Right ventricle myocardium superior (tissue), 1 donor: ENCODE measurements around the gene LRRTM2. TPM values are rescaled to one million over a fixed set of nuclear protein-coding genes. Genes with fewer than 3 reads are reported as not detected.
"Not testable (repeated sequence)": the region's sequence is repeated elsewhere in the genome, so short reads cannot be mapped to it uniquely, and the experiment has no call there.

Source experiments
- ATAC-seq: fragments of 200-7000 bp; cut with Tn5 transposase; one replicate; pipeline ENCODE4 v1.9.1; 2020; ENCODE audit warnings: mild to moderate bottlenecking; ENCODE audit not compliant: poor library complexity
- DNase-seq: peaks from one replicate; pipeline ENCODE4 v3.0.0-alpha.2; 2020
- intact Hi-C: fragments of 100-400 bp; cut with DNase I; formaldehyde crosslinking; loops from one replicate; pipeline ENCODE4 v1.11.2; 2022
- total RNA-seq: library from RNA; stranded (reverse); fragmentation: NEBNext Ultra II Directional; extraction: Animal tissue kit (Norgen Biotek cat#: 25700); gene quantifications from one replicate; pipeline ENCODE4 v1.2.1, GENCODE V29; 2021
- donor health status: DM: no; HTN: yes; CAD: no; lungs with severe emphysema.

LRRTM2 gene
- total RNA-seq, 1 donor from 2014 or later: not detected

GRCh38 chr5:138849439-138849838 lies 25.7 kb downstream of the LRRTM2 start:
- intact Hi-C loops: no loop called here
- ATAC-seq: no peak
- DNase-seq: no peak

DNA sequence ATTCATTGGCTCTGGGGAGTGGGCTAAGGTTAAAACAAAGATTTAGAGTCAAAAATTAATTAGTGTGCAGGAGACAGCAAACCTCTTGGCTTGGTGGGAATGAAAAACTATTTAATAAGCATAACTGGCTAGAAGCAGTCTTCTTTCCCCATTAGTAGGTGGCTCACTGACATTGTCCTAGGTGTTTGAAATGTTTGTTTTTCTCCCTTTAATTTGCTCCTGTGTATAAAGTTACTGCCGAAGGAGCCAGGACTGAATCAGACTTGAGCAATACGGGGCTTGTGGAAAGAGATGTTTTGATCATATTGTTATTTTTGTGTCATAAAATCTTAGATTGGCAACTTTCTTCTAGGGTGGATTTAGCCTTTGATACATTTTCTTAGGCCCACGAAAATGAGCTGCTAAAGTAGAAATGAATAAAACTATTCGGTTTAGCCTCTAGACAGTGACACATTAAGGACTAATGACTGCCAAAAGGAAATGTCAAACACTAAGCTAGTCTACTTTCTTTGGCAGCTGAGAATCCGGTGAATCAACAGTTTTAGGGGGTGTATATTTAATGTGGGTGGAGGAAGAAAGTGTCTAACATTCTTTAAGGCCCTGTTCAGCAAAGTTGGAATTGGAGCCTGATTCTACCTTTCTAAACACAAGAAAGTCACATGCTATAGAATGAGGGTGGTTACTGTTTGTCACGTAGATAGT lies 30.2 kb downstream of the LRRTM2 start:
- DNase-seq (no peak), ATAC-seq (no peak)
- intact Hi-C loops: no loop called here

DNA sequence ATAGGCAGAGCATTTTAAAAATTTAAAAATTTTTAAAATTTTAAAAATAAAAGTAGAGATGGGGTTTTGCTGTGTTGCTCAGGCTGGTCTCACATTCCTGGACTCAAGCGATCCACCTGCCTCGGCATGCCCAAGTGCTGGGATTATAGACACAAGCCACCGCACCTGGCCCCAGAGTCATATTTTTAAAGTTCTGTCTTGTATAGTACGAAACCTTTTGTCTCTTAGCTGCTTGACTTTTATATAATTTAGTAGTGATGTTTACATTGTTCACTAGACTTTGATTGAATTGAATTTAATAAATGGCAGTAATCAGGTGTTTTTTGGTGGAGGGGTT lies 31.0 kb downstream of the LRRTM2 start:
- DNase-seq (no peak), ATAC-seq (no peak)
- intact Hi-C loops: no loop called here

DNA sequence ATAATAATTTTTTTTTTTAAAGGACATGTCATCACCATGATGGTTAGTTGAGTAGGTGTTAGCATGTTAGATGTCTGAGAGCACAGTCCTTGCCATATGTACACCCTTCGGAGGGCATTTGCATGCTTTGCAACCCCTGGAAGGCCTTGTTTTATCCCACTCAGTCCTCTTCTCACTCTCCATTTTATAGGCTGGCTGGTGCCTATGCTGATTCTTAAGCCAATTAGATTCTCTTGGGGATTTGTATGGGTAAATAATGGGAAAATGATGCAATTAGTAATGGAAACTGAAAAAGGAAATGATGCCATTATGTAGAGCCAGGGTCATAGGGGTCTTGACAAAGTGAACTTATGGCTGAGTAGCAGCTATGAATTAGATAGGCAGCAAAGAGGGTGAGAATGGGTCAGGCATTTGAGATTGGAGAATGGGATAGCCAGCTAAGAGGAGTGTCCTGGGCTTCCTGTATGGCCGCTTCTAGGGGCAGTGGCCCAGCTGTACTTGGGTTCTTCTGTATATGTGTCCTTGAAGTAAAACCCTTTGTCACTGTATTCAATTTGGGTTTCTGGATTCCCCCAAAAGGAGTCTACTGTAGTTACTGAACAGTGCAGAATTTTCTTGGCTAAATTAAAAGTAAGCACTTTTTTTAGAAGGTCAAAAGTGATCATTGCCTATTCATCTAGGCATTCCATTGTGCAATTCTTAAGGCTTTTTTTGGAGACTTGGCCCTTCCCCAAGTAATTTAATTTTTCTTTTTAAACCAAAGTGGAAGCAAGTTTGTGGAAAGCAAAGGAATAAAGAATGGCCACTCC lies 31.6 kb downstream of the LRRTM2 start:
- DNase-seq: no peak
- ATAC-seq: peak; percentile 8
- intact Hi-C loops: no loop called here

DNA sequence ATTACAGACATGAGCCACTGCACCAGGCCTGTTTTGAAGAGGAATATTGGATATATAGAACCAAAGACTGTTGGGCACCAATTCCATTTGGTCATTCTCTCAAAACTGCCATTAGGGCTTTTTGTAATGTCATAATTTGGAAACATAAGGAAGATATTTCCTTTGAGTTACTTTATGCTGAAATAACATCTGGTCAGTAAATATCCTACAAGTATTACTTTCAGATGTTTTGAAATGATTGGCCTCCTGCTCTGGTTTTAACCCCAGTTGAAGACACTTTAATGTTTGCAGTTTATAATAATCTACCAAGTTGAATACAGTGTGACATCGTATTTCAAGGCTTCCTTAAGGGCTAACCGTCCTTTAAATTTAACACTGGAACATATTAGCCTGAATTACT lies 33.6 kb downstream of the LRRTM2 start:
- no peak for DNase-seq
- no peak for ATAC-seq
- intact Hi-C loops: no loop called here

GRCh38 chr5:138840103-138840502 lies 35.0 kb downstream of the LRRTM2 start:
- ATAC-seq: peak; percentile 36
- DNase-seq: no peak
- intact Hi-C loops: no loop called here

DNA sequence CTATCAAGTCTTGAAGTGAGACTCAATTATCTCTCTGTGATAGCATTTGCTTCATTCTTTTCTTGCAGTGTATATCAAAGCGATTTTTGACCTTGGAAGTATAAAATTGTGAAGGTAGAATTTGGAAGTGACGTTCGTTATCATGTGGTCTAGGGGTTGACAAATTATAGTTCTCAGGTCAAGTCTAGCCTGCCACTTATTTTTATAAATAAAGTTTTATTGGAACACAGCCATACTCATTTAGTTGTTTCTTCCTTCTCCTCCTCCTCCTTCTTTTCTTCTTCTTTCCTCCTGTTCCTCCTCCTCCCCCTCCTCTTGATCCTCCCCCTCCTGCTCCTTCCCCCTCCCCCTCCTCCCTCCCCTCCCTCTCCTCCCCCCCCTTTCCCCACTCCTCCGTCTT lies 38.0 kb downstream of the LRRTM2 start:
- intact Hi-C loops: no loop called here
- DNase-seq (no peak), ATAC-seq (no peak)

GRCh38 chr5:138834853-138835252 lies 40.3 kb downstream of the LRRTM2 start:
- DNase-seq, ATAC-seq, intact Hi-C loops: not testable (repeated sequence)

- ATAC-seq (no peak), DNase-seq (no peak)
- intact Hi-C loops: no loop called here
These were observed 41.2 kb downstream of the LRRTM2 start for GRCh38 chr5:138833726-138834480.

DNA sequence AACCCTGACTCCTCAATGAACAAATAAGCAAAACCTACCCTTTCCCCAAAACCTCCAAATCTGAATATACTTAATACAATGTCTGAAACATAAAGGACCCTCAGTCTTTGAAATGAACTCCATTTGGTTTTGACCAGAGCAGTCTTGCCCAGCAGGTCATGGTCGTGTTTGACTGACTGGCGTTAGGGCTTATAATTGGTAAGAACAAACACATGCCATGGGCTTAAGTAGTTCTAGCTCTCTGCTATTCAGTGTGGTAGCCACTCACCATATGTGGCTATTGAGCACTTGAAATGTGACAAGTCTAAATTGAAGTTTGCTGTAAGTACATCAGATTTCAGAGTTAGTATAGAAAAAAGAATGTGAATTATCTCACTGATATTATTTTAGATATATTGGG lies 42.1 kb downstream of the LRRTM2 start:
- intact Hi-C loops: no loop called here
- DNase-seq: no peak
- no peak for ATAC-seq

DNA sequence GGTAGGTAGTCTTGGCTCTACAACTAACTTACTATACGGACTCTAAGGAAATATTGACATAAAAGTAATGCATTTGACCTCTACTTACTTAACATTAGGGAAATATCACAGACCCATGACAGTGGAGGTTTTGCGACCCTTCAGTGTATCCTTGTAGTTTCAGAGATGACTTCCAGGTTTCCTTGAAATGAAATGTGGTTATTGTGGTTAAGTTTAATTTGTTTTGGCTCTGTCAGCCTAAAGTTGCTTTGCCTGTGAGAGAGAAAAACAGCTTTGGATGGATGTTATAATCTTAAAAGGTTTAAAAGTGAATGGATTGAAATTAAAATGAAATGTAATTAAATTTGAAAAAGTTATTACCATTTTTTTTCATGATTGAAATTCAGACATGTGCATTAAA lies 42.9 kb downstream of the LRRTM2 start:
- intact Hi-C loops: no loop called here
- DNase-seq (no peak), ATAC-seq (no peak)

- intact Hi-C loops: no loop called here
- no peak for ATAC-seq
- DNase-seq: no peak
These were observed 43.4 kb downstream of the LRRTM2 start for GRCh38 chr5:138831703-138832102.

- ATAC-seq (no peak), DNase-seq (no peak)
- intact Hi-C loops: no loop called here
These were observed 45.8 kb downstream of the LRRTM2 start for GRCh38 chr5:138829341-138829740.

DNA sequence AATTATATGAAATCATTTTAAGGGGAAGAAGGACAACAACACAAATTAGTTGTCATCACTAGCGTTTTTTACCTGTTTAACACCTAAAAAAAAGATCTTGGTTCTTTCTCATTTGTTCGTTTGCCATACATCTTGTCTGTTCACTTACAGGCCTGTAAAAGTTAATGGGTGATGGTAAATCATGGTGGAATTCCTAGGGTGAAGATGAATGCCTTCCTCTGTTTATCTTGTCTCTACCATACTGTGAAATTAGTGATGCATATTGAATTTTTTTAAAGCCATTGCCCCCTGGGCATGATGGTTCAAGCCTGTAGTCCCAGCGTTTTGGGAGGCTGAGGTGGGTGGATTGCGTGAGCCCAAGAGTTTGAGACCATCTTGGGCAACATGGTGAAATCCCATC lies 46.6 kb downstream of the LRRTM2 start:
- intact Hi-C loops: no loop called here

GRCh38 chr5:138824924-138825863 lies 49.9 kb downstream of the LRRTM2 start:
- no peak for DNase-seq
- intact Hi-C loops: no loop called here
- ATAC-seq: peak; percentile 46

More for the DNA sequence above, 46.6 kb downstream of the LRRTM2 start:
- ATAC-seq (no peak), DNase-seq (no peak)

- no peak for DNase-seq
- intact Hi-C loops: no loop called here
- peak; percentile 28 for ATAC-seq
These were observed 50.6 kb downstream of the LRRTM2 start for GRCh38 chr5:138824516-138824915.

GRCh38 chr5:138820695-138821094 lies 54.4 kb downstream of the LRRTM2 start:
- ATAC-seq (no peak), DNase-seq (no peak)
- intact Hi-C loops: no loop called here

DNA sequence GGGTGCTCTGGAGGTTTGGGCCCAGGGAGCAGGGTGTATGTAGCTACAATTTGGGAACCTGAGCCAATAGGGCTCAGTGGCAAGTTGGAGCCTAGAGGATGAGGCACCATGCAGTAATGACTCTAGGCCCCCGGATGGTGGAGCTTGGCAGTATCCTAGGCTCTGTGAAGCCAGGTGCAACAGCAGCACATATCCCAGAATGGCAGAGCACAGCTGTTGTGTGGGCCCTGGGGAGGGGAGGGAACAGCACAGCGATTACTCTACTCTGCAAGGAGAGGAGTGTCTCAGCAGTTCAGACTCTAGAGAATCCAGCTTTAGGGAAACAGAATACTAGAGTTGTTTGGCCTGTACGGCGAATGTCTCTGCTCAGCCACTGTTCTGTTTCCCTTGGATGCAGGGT lies 56.1 kb downstream of the LRRTM2 start:
- intact Hi-C loops: no loop called here
- DNase-seq: no peak
- no peak for ATAC-seq
